Fibroblast of skin of left biceps (primary cell): ENCODE results near the gene CLEC10A.
A peak's percentile ranks its signal among the peaks of the same experiment; 100 is the strongest.
"Not testable (repeated sequence)": the region's sequence is repeated elsewhere in the genome, so short reads cannot be mapped to it uniquely, and the experiment has no call there.

ENCODE experiments used
- DNase-seq, 2 experiments: peaks; one replicate each; pipeline ENCODE4 v3.0.0-alpha.2; 2013; ENCODE audit warnings: low read depth in 2 of 2

Gene CLEC10A

GRCh38 chr17:7074931-7075330 lies 5.1 kb downstream of the CLEC10A start:
- DNase-seq, result no peak

- DNase-seq, result no peak
Measured at GRCh38 chr17:7072406-7072805, 7.6 kb downstream of the CLEC10A start.

- DNase-seq, result no peak
Measured at GRCh38 chr17:7070712-7071111, 9.3 kb downstream of the CLEC10A start.

GRCh38 chr17:7068268-7068667 lies 11.8 kb downstream of the CLEC10A start:
- DNase-seq, result no peak

GRCh38 chr17:7067198-7067597 lies 12.9 kb downstream of the CLEC10A start:
- no peak for DNase-seq

- no peak for DNase-seq
Measured at GRCh38 chr17:7064261-7064660, 15.8 kb downstream of the CLEC10A start.

- DNase-seq, result no peak
Measured at GRCh38 chr17:7063518-7064094, 16.4 kb downstream of the CLEC10A start.

- no peak for DNase-seq
Measured at GRCh38 chr17:7060165-7060891, 19.7 kb downstream of the CLEC10A start.

GRCh38 chr17:7058831-7059447 lies 21.1 kb downstream of the CLEC10A start:
- no peak for DNase-seq

GRCh38 chr17:7056386-7056785 lies 23.7 kb downstream of the CLEC10A start:
- DNase-seq, result no peak

GRCh38 chr17:7050583-7050982 lies 29.5 kb downstream of the CLEC10A start:
- DNase-seq, result not testable (repeated sequence)

- no peak for DNase-seq
Measured at GRCh38 chr17:7048968-7049367, 31.1 kb downstream of the CLEC10A start.

- no peak for DNase-seq
Measured at GRCh38 chr17:7047566-7047965, 32.5 kb downstream of the CLEC10A start.

GRCh38 chr17:7046725-7047397 lies 33.2 kb downstream of the CLEC10A start:
- DNase-seq, result not testable (repeated sequence)

- no peak for DNase-seq
Measured at GRCh38 chr17:7046127-7046724, 33.8 kb downstream of the CLEC10A start.

GRCh38 chr17:7045492-7046126 lies 34.4 kb downstream of the CLEC10A start:
- DNase-seq, result peak; percentile 42

- no peak for DNase-seq
Measured at GRCh38 chr17:7043497-7044198, 36.4 kb downstream of the CLEC10A start, which contains the start of gene SLC16A11. SLC16A11 (minus strand) TSS chr17:7044092; CDS start chr17:7043513, 579 bp downstream.

- DNase-seq, result no peak
Measured at GRCh38 chr17:7043182-7043496, 36.9 kb downstream of the CLEC10A start.

GRCh38 chr17:7042501-7043181 lies 37.4 kb downstream of the CLEC10A start:
- DNase-seq, result no peak
